OCI-LY3 (cell line): ENCODE data around the gene MBD3L4.

ENCODE experiments used
- H2AFZ ChIP-seq: fragments of 200-600, 300-600 bp; shearing (Covaris generic); 2 replicates; pipeline ENCODE4 v1.6.0; 2014; ENCODE audit warnings: antibody characterized with exemption, low read depth, low read length
- H3K27ac ChIP-seq: fragments of 200-600, 300-600 bp; sonication (generic); 2 replicates; pipeline ENCODE4 v1.5.1; 2014; ENCODE audit warnings: mild to moderate bottlenecking, low read length, moderate library complexity, mixed read lengths
- H3K27me3 ChIP-seq: fragments of 200-600, 300-600 bp; sonication (generic); 2 replicates; pipeline ENCODE4 v1.6.1; 2014; ENCODE audit warnings: low read depth, low read length, mixed read lengths
- H3K36me3 ChIP-seq: fragments of 200-600, 300-600 bp; sonication (generic); replicated peaks from 2 replicates; pipeline ENCODE3; 2014; ENCODE audit warnings: low read depth, low read length, mixed read lengths
- H3K4me1 ChIP-seq: fragments of 300-600, 200-600 bp; sonication (generic); 2 replicates; pipeline ENCODE4 v1.6.1; 2014; ENCODE audit warnings: low read length, mixed read lengths
- H3K4me2 ChIP-seq: fragments of 200-600, 300-600 bp; sonication (generic); 2 replicates; pipeline ENCODE4 v1.6.1; 2014; ENCODE audit warnings: low read length, mixed read lengths
- H3K4me3 ChIP-seq: fragments of 300-600, 200-600 bp; sonication (generic); 2 replicates; pipeline ENCODE4 v1.5.1; 2014; ENCODE audit warnings: antibody characterized with exemption, mild to moderate bottlenecking, low read length, moderate library complexity
- H3K79me2 ChIP-seq: fragments of 300-600, 200-600 bp; shearing (Covaris generic); 2 replicates; pipeline ENCODE4 v1.6.1; 2014; ENCODE audit warnings: mild to moderate bottlenecking, low read length, mixed read lengths
- H3K9ac ChIP-seq: fragments of 300-600, 200-600 bp; shearing (Covaris generic); 2 replicates; pipeline ENCODE4 v1.6.0; 2014; ENCODE audit warnings: mild to moderate bottlenecking, low read length, moderate library complexity
- H3K9me3 ChIP-seq: fragments of 200-600, 300-600 bp; shearing (Covaris generic); 2 replicates; pipeline ENCODE4 v1.6.1; 2014; ENCODE audit warnings: low read length, mixed read lengths; ENCODE audit not compliant: insufficient read depth
- H4K20me1 ChIP-seq: fragments of 200-600, 300-600 bp; sonication (generic); 2 replicates; pipeline ENCODE4 v1.6.1; 2016; ENCODE audit warnings: low read length, mixed read lengths; ENCODE audit not compliant: insufficient read depth
- CTCF ChIP-seq: fragments of 200-600, 300-600 bp; sonication (generic); IDR thresholded peaks from 2 replicates; pipeline ENCODE4 v1.5.1; 2014; ENCODE audit warnings: antibody characterized with exemption, low read length, low read depth
- EZH2phosphoT487 ChIP-seq: fragments of 200-600 bp; shearing (Covaris generic); IDR thresholded peaks from 2 replicates; pipeline ENCODE4 v1.6.1; 2018; ENCODE audit warnings: antibody characterized with exemption, mixed run types, low read depth

Gene MBD3L4

DNA sequence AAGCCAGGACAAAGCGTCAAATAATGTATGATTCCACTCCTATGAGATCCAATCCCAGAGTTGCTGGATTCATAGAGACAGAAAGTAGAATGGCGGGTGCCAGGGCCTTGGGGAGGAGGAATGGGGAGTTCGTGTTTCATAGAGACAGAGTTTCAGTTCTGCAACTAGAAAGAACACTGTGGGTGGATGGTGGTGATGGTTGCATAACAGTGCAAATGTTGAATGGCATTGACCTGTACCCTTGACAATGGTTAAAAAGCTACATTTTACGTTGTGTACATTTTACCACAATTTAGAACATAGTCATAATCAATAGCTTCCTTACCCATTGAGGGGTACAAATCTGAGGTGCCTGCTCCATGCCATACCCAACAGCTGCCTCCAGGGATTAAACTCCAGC lies 52.1 kb downstream of the MBD3L4 start:
- Histone ChIP-seq H4K20me1 (no peaks in the 10 kb centered on the region), H3K4me1 (peaks cover 11% of the 10 kb centered on the region), H3K9ac (no peak overlapping the region), H2AFZ (no peak overlapping the region), H3K9me3 (peaks cover 11% of the 10 kb centered on the region; the same call in 1 of the 2 replicates), H3K27ac (no peak overlapping the region), H3K27me3 (peaks cover 13% of the 10 kb centered on the region), H3K4me2 (peak overlapping the region; percentile 37), H3K79me2 (no peaks in the 10 kb centered on the region), H3K36me3 (no peaks in the 10 kb centered on the region), H3K4me3 (no peak overlapping the region)
- TF ChIP-seq CTCF (no peak), EZH2phosphoT487 (no peak)
